ENCODE results near the gene GRK4. TPM values are rescaled to one million over a fixed set of nuclear protein-coding genes. Genes with fewer than 3 reads are reported as not detected.
"Not testable (repeated sequence)": the region's sequence is repeated elsewhere in the genome, so short reads cannot be mapped to it uniquely, and the experiment has no call there.

The GRK4 gene
- total RNA-seq (2014; rRNA removed; shearing (Covaris generic)), result 2.9 and 5.9 TPM in 2 replicates

- peak; percentile 99 for DNase-seq (ENCODE audit: low read depth)
Observed at GRCh38 chr4:2963175-2963965, at the start of gene GRK4, which contains the start of gene NOP14. TSS of gene GRK4 (plus strand) at chr4:2963571. CDS start at chr4:2964071, 500 bp downstream. TSS of gene NOP14 (minus strand) at chr4:2963406. CDS start at chr4:2963319, 87 bp downstream.

GRCh38 chr4:2914256-2915126 lies 48.9 kb upstream of the GRK4 start:
- DNase-seq (ENCODE audit: low read depth), result no peak

- DNase-seq (ENCODE audit: low read depth), result no peak
Observed at GRCh38 chr4:2915789-2916188, 47.6 kb upstream of the GRK4 start.

- DNase-seq (ENCODE audit: low read depth), result not testable (repeated sequence)
Observed at GRCh38 chr4:2916696-2917095, 46.7 kb upstream of the GRK4 start.

- not testable (repeated sequence) for DNase-seq (ENCODE audit: low read depth)
Observed at GRCh38 chr4:2918300-2918699, 45.1 kb upstream of the GRK4 start.

GRCh38 chr4:2918714-2919113 lies 44.7 kb upstream of the GRK4 start:
- not testable (repeated sequence) for DNase-seq (ENCODE audit: low read depth)

GRCh38 chr4:2922453-2923101 lies 40.8 kb upstream of the GRK4 start:
- DNase-seq (ENCODE audit: low read depth), result peak; percentile 61

GRCh38 chr4:2923141-2923551 lies 40.2 kb upstream of the GRK4 start:
- no peak for DNase-seq (ENCODE audit: low read depth)

- DNase-seq (ENCODE audit: low read depth), result no peak
Observed at GRCh38 chr4:2923668-2924173, 39.6 kb upstream of the GRK4 start.

- no peak for DNase-seq (ENCODE audit: low read depth)
Observed at GRCh38 chr4:2924286-2924685, 39.1 kb upstream of the GRK4 start.

GRCh38 chr4:2924765-2925301 lies 38.5 kb upstream of the GRK4 start:
- no peak for DNase-seq (ENCODE audit: low read depth)

GRCh38 chr4:2925496-2925895 lies 37.9 kb upstream of the GRK4 start:
- DNase-seq (ENCODE audit: low read depth), result no peak

GRCh38 chr4:2925931-2926860 lies 37.2 kb upstream of the GRK4 start:
- DNase-seq (ENCODE audit: low read depth), result no peak

- no peak for DNase-seq (ENCODE audit: low read depth)
Observed at GRCh38 chr4:2927016-2927695, 36.2 kb upstream of the GRK4 start.

GRCh38 chr4:2927696-2928075 lies 35.7 kb upstream of the GRK4 start:
- DNase-seq (ENCODE audit: low read depth), result no peak

GRCh38 chr4:2928242-2929176 lies 34.9 kb upstream of the GRK4 start:
- no peak for DNase-seq (ENCODE audit: low read depth)

GRCh38 chr4:2929469-2929868 lies 33.9 kb upstream of the GRK4 start:
- no peak for DNase-seq (ENCODE audit: low read depth)

- DNase-seq (ENCODE audit: low read depth), result no peak
Observed at GRCh38 chr4:2930135-2930757, 33.1 kb upstream of the GRK4 start.
